Spleen (tissue), 11 donors: ENCODE data around the gene SREBF2. TPM values are rescaled to one million over a fixed set of nuclear protein-coding genes. Genes with fewer than 3 reads are reported as not detected.

Experiments used
- DNase-seq: peaks from one replicate; pipeline ENCODE4 v3.0.0-alpha.2; 2020
- H3K27ac ChIP-seq, 8 donors: fragments of 200-600 bp; sonication (generic) in 7 of 8; 1 replicate in 4 of 8; 2 replicates in 4 of 8; pipeline versions ENCODE4 v1.5.0 to v1.8.0; 2016 to 2021; ENCODE audit warnings: inconsistent platforms in 4 of 8, mild to moderate bottlenecking in 4 of 8, moderate library complexity in 1 of 8
- H3K27me3 ChIP-seq, 7 donors: fragments of 200-600 bp; sonication (generic) in 6 of 7; replicated peaks in 1 of 7; 1 replicate in 4 of 7; 2 replicates in 3 of 7; pipeline versions ENCODE4 v1.5.0 to v1.8.0; 2016 to 2021; ENCODE audit warnings: inconsistent platforms in 3 of 7, mild to moderate bottlenecking in 1 of 7
- H3K36me3 ChIP-seq, 6 donors: fragments of 200-600 bp; sonication (generic) in 5 of 6; 1 replicate in 4 of 6; 2 replicates in 2 of 6; pipeline versions ENCODE4 v1.5.0 to v1.8.0; 2016 to 2021; ENCODE audit warnings: inconsistent platforms in 2 of 6
- H3K4me1 ChIP-seq, 6 donors: fragments of 200-600 bp; sonication (generic) in 5 of 6; 1 replicate in 3 of 6; 2 replicates in 3 of 6; pipeline versions ENCODE4 v1.5.0 to v1.8.0; 2016 to 2021; ENCODE audit warnings: inconsistent platforms in 3 of 6
- H3K4me3 ChIP-seq, 8 donors: fragments of 200-600 bp; sonication (generic) in 7 of 8; 1 replicate in 4 of 8; 2 replicates in 4 of 8; pipeline versions ENCODE4 v1.5.0 to v1.8.0; 2016 to 2021; ENCODE audit warnings: inconsistent platforms in 4 of 8, mild to moderate bottlenecking in 4 of 8, moderate library complexity in 2 of 8
- H3K9me3 ChIP-seq, 8 donors: fragments of 200-600 bp; sonication (generic) in 7 of 8; 1 replicate in 4 of 8; 2 replicates in 4 of 8; pipeline versions ENCODE4 v1.5.0 to v1.8.0; 2016 to 2021; ENCODE audit warnings: inconsistent platforms in 4 of 8
- POLR2A ChIP-seq, 3 donors: fragments of 450-650 bp; IDR thresholded peaks; one replicate each; pipeline ENCODE4 v1.5.1; 2017; ENCODE audit warnings: antibody characterized with exemption in 3 of 3, mild to moderate bottlenecking in 1 of 3
- POLR2AphosphoS5 ChIP-seq, 3 donors: sonication (generic); formaldehyde crosslinking; IDR thresholded peaks; one replicate each; pipeline ENCODE4 v1.5.1; 2017; ENCODE audit warnings: antibody characterized with exemption in 3 of 3
- WGBS, 5 donors: extraction: QIAGEN DNeasy Blood & Tissue Kit in 3 of 5; methylation state at CpG; one replicate each; pipeline versions ENCODE4 v1.1.5 to v1.1.7; 2013 to 2018; 5-methylcytosine and 5-hydroxymethylcytosine counted together
- intact Hi-C: fragments of 100-400 bp; cut with DNase I; formaldehyde crosslinking; loops from one replicate; pipeline ENCODE4 v1.15.0; 2023; ENCODE audit warnings: low total_unique reads
- polyA plus RNA-seq, 3 donors: library from polyadenylated mRNA; stranded (reverse); fragments of 200-250 nt; gene quantifications; one replicate each; pipeline ENCODE4 v1.2.1, GENCODE V29; 2013
- total RNA-seq, 7 donors: library from RNA; depleted of rRNA in 3 of 7; stranded (reverse); fragments of >200 nt in 3 of 7; fragmentation: NEBNext Ultra II Directional in 4 of 7; extraction: Animal tissue kit (Norgen Biotek cat#: 25700) in 4 of 7; gene quantifications; one replicate each; pipeline versions ENCODE4 v1.1.0 to v1.2.1, GENCODE V29; 2016 to 2021
- TF ChIP-seq, protein P1 (sequence below), 11 experiments: fragments of 200-600 bp in 7 of 11; fragments of 450-650 bp in 4 of 11; sonication (generic) in 4 of 11; IDR thresholded peaks in 8 of 11; conservative IDR thresholded peaks in 3 of 11; 1 replicate in 7 of 11; 2 replicates in 4 of 11; pipeline versions ENCODE4 v1.4.0 to v1.8.0; 2016 to 2021; ENCODE audit warnings: antibody characterized with exemption in 11 of 11, inconsistent platforms in 4 of 11, mild to moderate bottlenecking in 1 of 11
- donor health status: healthy with polysubstance abuse.
- donor health status: DM: no; HTN: no; CAD: no; lungs with moderate emphysema.
- donor health status: DM: no; HTN: no; CAD: no.
- donor health status: Bipolar disorder and iron deficiency.
- donor health status: healthy.
- donor health status: DM: no; HTN: no; CAD: no.
- donor health status: DM: yes; HTN: yes; CAD: no.

SREBF2 gene
- total and polyA plus RNA-seq, 10 donors, result 19.4 to 104 (median 63.3) TPM

DNA sequence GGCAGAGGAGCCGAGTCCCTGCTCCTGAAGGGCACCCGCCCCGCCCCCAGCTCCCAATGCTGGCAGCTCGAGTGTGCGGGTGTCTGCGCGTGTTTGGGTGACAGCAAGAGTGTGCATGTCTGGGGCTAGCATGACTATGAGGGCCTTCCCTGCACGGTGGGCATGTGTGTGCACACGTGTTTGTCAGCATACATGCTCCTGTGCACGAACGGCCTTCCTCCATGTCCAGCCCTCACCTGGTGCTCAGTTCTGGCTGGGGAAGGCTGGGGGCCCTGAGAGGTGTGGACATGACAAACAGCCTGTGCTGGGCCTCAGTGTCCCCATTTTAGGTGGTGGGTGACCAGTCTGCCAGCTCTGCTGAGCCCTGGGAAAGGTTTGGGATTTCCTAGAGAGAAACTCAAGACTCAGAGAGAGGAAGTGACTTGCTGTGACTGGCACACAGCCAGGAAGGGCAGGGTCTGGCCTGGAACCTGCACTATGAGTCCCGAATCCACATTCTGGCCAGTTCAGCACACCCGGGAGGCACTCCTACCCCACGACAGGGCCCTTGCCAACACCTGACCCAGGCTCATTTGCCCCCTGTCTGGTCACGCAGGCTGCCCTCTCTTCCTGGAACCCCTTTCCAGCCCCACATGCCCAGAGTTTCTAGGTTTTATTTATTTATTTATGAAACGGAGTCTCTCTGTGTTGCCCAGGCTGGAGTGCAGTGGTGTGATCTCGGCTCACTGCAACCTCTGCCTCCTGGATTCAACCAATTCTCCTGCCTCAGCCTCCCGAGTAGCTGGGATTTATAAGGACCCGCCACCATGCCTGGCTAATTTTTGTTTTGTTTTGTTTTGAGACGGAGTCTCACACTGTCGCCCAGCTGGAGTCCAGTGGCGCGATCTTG lies 85.2 kb downstream of the SREBF2 start:
- TF ChIP-seq, protein P1, sequence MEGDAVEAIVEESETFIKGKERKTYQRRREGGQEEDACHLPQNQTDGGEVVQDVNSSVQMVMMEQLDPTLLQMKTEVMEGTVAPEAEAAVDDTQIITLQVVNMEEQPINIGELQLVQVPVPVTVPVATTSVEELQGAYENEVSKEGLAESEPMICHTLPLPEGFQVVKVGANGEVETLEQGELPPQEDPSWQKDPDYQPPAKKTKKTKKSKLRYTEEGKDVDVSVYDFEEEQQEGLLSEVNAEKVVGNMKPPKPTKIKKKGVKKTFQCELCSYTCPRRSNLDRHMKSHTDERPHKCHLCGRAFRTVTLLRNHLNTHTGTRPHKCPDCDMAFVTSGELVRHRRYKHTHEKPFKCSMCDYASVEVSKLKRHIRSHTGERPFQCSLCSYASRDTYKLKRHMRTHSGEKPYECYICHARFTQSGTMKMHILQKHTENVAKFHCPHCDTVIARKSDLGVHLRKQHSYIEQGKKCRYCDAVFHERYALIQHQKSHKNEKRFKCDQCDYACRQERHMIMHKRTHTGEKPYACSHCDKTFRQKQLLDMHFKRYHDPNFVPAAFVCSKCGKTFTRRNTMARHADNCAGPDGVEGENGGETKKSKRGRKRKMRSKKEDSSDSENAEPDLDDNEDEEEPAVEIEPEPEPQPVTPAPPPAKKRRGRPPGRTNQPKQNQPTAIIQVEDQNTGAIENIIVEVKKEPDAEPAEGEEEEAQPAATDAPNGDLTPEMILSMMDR (IDR thresholded peaks at IDR 0.05 in 8 of 11, conservative IDR thresholded peaks at IDR 0.05 in 3 of 11), result no peak
- TF ChIP-seq POLR2A (IDR thresholded peaks at IDR 0.05), result no peak
- TF ChIP-seq POLR2AphosphoS5 (IDR thresholded peaks at IDR 0.05), result peak; percentile 78 to 86 (median 79)
- Histone ChIP-seq H3K27ac (peak overlapping the region in 5 of 8 donors; percentile 87 to 99 (median 93)), H3K4me3 (peak overlapping the region in 1 of 8 donors; percentile 70), H3K27me3 (peaks cover 0 to 75% (median 35%) of the 10 kb centered on the region in 7 donors), H3K9me3 (no peaks in the 10 kb centered on the region), H3K4me1 (peaks cover 26 to 96% (median 74%) of the 10 kb centered on the region in 6 donors), H3K36me3 (peaks cover 0 to 5% (median 0%) of the 10 kb centered on the region in 6 donors)
- WGBS, 5 donors, result 50 to 66% (median 58%) methylated on average over 18 to 23 of the region's 23 CpGs
- DNase-seq, result peak; percentile 88
- intact Hi-C loops, result no loop called here

DNA sequence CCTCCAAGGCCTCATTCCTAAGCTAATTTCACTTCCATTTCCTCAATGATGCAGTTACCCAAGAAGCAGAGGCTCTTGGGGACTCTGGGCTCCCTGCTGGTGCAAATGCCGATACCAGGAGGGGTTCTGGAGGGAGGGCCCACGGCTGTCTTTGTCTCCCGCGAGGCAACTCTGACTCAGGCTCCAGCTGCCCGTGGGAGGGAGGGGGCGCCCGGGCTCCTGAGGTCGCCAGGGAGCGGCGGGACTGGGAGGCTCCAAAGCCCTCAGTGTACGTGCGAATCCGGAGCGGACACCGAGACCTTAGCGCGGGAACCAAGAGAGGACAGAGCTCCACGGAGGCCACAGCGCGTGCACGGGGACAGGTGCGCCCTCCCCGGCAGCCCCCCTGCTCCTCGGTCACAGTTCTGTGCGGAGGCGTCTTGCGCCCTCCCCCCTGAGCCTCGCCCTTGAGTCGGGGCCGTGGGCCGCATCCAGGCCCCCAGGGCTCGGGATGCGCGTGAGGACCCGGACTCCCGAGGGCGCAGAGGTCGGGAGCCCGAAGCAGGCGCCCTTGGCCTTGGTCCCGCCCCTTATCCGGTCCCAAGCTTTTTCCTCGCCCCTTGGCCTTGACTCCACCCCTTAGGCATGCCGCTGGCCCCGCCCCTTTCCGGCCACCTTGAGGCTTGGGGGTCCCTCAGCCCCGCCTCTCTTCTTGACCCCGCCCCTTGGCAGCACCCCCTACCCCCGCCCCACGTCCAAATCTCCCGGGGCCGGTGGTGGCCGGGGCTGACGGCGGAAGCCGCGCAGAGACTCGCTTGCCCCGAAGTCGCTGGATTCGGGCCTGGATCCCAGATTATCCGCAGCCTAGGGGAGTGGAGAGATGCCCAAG lies 86.7 kb downstream of the SREBF2 start:
- WGBS, 5 donors, result 1 to 3% (median 2%) methylated on average over 20 to 62 of the region's 62 CpGs
- Histone ChIP-seq H3K27ac (peak overlapping the region; percentile 63 to 99 (median 90)), H3K27me3 (peaks cover 0 to 67% (median 23%) of the 10 kb centered on the region in 7 donors)

DNA sequence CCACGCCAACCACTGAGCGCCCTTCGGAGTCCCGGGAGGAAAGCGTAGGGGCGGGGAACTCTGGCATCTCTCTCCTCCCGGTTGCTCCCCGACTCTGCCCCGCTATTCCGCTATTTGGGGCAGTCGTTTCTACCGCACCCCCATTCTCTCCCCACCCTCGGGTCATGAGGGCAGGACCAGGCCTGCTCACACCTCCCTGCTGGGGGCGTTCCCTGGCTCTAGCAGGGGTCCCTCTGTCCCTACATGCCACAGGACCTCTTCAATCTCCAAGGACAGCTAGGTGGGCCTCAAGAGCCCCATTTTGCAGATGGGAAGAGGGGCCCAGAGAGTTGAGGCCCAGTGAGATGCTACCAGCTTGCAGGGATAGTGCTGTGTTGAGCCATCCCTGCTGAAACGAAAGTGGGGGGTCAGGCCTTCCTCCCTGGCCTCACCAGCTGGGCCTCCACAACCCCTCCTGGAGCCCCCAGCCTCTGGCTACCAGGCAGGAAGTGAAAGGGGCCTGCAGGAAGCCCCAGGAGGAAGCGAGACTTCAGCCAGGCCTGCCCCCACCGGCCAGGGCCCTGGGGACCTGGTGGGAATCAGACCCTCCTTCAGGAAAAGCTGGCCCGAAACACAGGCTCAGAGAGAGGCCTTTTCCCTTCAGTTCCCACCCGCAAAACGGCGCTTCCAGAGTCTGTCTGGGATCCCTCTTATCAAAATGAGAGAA lies 87.5 kb downstream of the SREBF2 start:
- peaks cover 0 to 15% (median 0%) of the 10 kb centered on the region in 6 donors for H3K36me3 ChIP-seq
- intact Hi-C loops, result no loop called here
- peak; percentile 90 for DNase-seq
- H3K4me1 ChIP-seq, result peaks cover 22 to 98% (median 74%) of the 10 kb centered on the region in 6 donors
- H3K27me3 ChIP-seq, result peaks cover 0 to 65% (median 18%) of the 10 kb centered on the region in 7 donors
- H3K9me3 ChIP-seq, result no peaks in the 10 kb centered on the region
- WGBS, 5 donors, result 29 to 43% (median 36%) methylated on average over 11 to 21 of the region's 21 CpGs
- TF ChIP-seq, protein P1 (IDR thresholded peaks at IDR 0.05 in 8 of 11, conservative IDR thresholded peaks at IDR 0.05 in 3 of 11), result no peak
- peak; percentile 70 to 75 (median 75) for TF ChIP-seq POLR2AphosphoS5 (IDR thresholded peaks at IDR 0.05)
- peak overlapping the region; percentile 63 to 99 (median 90) for H3K27ac ChIP-seq
- H3K4me3 ChIP-seq, result peak overlapping the region in 6 of 8 donors; percentile 41 to 70 (median 46)

More for the DNA sequence above, 86.7 kb downstream of the SREBF2 start:
- H3K4me1 ChIP-seq, result peaks cover 26 to 98% (median 79%) of the 10 kb centered on the region in 6 donors
- peak; percentile 95 for DNase-seq
- H3K9me3 ChIP-seq, result no peaks in the 10 kb centered on the region
- TF ChIP-seq, protein P1 (IDR thresholded peaks at IDR 0.05 in 8 of 11, conservative IDR thresholded peaks at IDR 0.05 in 3 of 11), result no peak
- TF ChIP-seq POLR2AphosphoS5 (IDR thresholded peaks at IDR 0.05) (peak; percentile 84 to 94 (median 85)), POLR2A (IDR thresholded peaks at IDR 0.05) (peak in 2 of 3 donors; percentile 6 to 30)
- H3K4me3 ChIP-seq, result peak overlapping the region; percentile 33 to 70 (median 42)
- H3K36me3 ChIP-seq, result peaks cover 0 to 13% (median 0%) of the 10 kb centered on the region in 6 donors
- intact Hi-C loops, result no loop called here
